HuH-7 (cell line): Measurements from ENCODE around the gene CCDC194.
A peak's percentile ranks its signal among the peaks of the same experiment; 100 is the strongest.

Experiments used
- DNase-seq: peaks from one replicate; pipeline ENCODE4 v3.0.0; 2011; ENCODE audit warnings: low spot score

Gene CCDC194

GRCh38 chr19:17393914-17394313 lies at the start of gene CCDC194:
TSS of gene CCDC194 (minus strand) at chr19:17394196. CDS start at chr19:17394158, 38 bp downstream.
- DNase-seq = no peak

GRCh38 chr19:17441241-17442021 lies 47.4 kb upstream of the CCDC194 start:
- DNase-seq = no peak

- DNase-seq = no peak
Observed at GRCh38 chr19:17436874-17437267, 42.9 kb upstream of the CCDC194 start.

GRCh38 chr19:17436094-17436873 lies 42.3 kb upstream of the CCDC194 start:
- DNase-seq = no peak

- no peak for DNase-seq
Observed at GRCh38 chr19:17435218-17435617, 41.2 kb upstream of the CCDC194 start.

- DNase-seq = no peak
Observed at GRCh38 chr19:17431417-17431816, 37.4 kb upstream of the CCDC194 start.

GRCh38 chr19:17429641-17430113 lies 35.7 kb upstream of the CCDC194 start:
- DNase-seq = no peak

GRCh38 chr19:17424743-17425365 lies 30.9 kb upstream of the CCDC194 start:
- peak; percentile 58 for DNase-seq

GRCh38 chr19:17423429-17424208 lies 29.6 kb upstream of the CCDC194 start:
- DNase-seq = no peak

GRCh38 chr19:17421942-17422341 lies 27.9 kb upstream of the CCDC194 start:
- DNase-seq = no peak

- DNase-seq = no peak
Observed at GRCh38 chr19:17420475-17420924, 26.5 kb upstream of the CCDC194 start.

GRCh38 chr19:17419621-17420474 lies 25.9 kb upstream of the CCDC194 start, which contains the start of gene MVB12A:
TSS of gene MVB12A (plus strand) at chr19:17420047. CDS start at chr19:17420136, 89 bp downstream.
- peak; percentile 94 for DNase-seq

GRCh38 chr19:17419154-17419620 lies 25.2 kb upstream of the CCDC194 start:
- no peak for DNase-seq

- DNase-seq = no peak
Observed at GRCh38 chr19:17418710-17419109, 24.7 kb upstream of the CCDC194 start.

GRCh38 chr19:17415121-17415520 lies 21.1 kb upstream of the CCDC194 start:
- no peak for DNase-seq

- no peak for DNase-seq
Observed at GRCh38 chr19:17414097-17414496, 20.1 kb upstream of the CCDC194 start.

GRCh38 chr19:17411801-17412200 lies 17.8 kb upstream of the CCDC194 start:
- DNase-seq = no peak

- no peak for DNase-seq
Observed at GRCh38 chr19:17409990-17410389, 16.0 kb upstream of the CCDC194 start.

GRCh38 chr19:17406887-17407196 lies 12.8 kb upstream of the CCDC194 start:
- DNase-seq = no peak

GRCh38 chr19:17406046-17406886 lies 12.3 kb upstream of the CCDC194 start:
- no peak for DNase-seq
